Chondrocyte (in vitro differentiated cells): ENCODE results near the gene ARHGAP29. TPM values are rescaled to one million over a fixed set of nuclear protein-coding genes. Genes with fewer than 3 reads are reported as not detected.

Experiments used
- DNase-seq: peaks from one replicate; pipeline ENCODE4 v3.0.0; 2021; ENCODE audit warnings: mixed read lengths, low spot score
- H3K27ac Mint-ChIP-seq: one replicate; pipeline ENCODE4 v1.8.0; 2021; ENCODE audit warnings: mild to moderate bottlenecking, moderate library complexity, mixed read lengths; ENCODE audit not compliant: unreplicated experiment
- H3K27me3 Mint-ChIP-seq: 2 replicates; pipeline ENCODE4 v1.8.0; 2021; ENCODE audit warnings: low read depth, mixed read lengths
- H3K36me3 Mint-ChIP-seq: 2 replicates; pipeline ENCODE4 v1.8.0; 2021; ENCODE audit warnings: low read depth, mixed read lengths
- H3K4me1 Mint-ChIP-seq: 2 replicates; pipeline ENCODE4 v1.8.0; 2021; ENCODE audit warnings: low read depth, mild to moderate bottlenecking, mixed read lengths
- H3K4me3 Mint-ChIP-seq: one replicate; pipeline ENCODE4 v1.8.0; 2021; ENCODE audit warnings: mild to moderate bottlenecking, moderate library complexity, mixed read lengths; ENCODE audit not compliant: unreplicated experiment
- H3K9me3 Mint-ChIP-seq: 2 replicates; pipeline ENCODE4 v1.8.0; 2021; ENCODE audit warnings: low read depth, mixed read lengths
- total RNA-seq: library from RNA; stranded (reverse); gene quantifications from 3 replicates; pipeline ENCODE4 v1.2.1, GENCODE V29; 2021
- TF ChIP-seq, protein P1 (sequence below): fragments of 200-600 bp; sonication (generic); IDR thresholded peaks from 2 replicates; pipeline ENCODE4 v1.5.0; 2021; ENCODE audit warnings: antibody characterized with exemption, mild to moderate bottlenecking, moderate library complexity

Gene ARHGAP29
- total RNA-seq, 1 donor from 2014 or later = 44.7 TPM

DNA sequence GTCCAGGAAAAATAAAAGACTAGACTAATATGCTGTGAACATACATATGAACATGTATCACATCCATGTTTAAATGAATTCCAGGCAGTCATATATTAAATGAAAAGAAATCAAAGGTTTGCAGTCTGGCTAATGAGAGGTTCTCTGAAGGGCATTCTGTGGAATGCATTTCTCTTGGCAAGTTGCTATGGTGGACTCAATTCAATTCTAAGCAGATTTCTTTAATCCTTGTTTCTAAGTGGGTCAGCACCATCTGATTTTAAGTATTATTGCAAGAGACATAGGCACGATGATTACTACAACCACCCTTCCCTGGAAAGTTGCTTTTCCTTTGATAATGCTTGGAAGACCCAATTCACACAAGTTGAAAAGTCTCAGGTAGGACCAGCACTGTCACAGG lies 92.5 kb downstream of the ARHGAP29 start:
- Mint-ChIP-seq H3K36me3 (no peaks in the 10 kb centered on the region), H3K27me3 (no peaks in the 10 kb centered on the region), H3K4me1 (peaks cover 44% of the 10 kb centered on the region), H3K9me3 (no peaks in the 10 kb centered on the region), H3K27ac (no peak overlapping the region), H3K4me3 (no peak overlapping the region)
- no peak for DNase-seq
- TF ChIP-seq, protein P1, sequence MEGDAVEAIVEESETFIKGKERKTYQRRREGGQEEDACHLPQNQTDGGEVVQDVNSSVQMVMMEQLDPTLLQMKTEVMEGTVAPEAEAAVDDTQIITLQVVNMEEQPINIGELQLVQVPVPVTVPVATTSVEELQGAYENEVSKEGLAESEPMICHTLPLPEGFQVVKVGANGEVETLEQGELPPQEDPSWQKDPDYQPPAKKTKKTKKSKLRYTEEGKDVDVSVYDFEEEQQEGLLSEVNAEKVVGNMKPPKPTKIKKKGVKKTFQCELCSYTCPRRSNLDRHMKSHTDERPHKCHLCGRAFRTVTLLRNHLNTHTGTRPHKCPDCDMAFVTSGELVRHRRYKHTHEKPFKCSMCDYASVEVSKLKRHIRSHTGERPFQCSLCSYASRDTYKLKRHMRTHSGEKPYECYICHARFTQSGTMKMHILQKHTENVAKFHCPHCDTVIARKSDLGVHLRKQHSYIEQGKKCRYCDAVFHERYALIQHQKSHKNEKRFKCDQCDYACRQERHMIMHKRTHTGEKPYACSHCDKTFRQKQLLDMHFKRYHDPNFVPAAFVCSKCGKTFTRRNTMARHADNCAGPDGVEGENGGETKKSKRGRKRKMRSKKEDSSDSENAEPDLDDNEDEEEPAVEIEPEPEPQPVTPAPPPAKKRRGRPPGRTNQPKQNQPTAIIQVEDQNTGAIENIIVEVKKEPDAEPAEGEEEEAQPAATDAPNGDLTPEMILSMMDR = no peak

DNA sequence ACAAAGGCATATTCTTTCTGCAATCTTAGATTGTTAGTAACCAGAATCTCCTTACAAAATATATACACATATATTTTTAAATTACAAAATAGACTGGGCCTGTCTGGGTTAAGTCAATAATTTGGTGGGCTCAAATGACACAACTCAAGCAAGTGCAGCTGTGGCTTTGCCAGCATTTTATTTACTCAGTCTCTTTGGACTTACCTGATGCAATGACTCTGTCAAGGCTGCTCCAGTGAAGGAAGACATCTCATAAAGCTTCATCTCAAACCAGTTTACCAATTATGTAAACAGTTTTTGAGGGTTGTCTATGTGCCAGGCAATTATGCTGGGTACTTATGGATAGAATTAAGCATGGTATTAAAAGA lies 93.6 kb downstream of the ARHGAP29 start:
- Mint-ChIP-seq H3K9me3 (peaks cover 5% of the 10 kb centered on the region), H3K4me3 (no peak overlapping the region), H3K36me3 (no peaks in the 10 kb centered on the region), H3K4me1 (peaks cover 44% of the 10 kb centered on the region), H3K27me3 (no peaks in the 10 kb centered on the region), H3K27ac (no peak overlapping the region)
- no peak for DNase-seq
- TF ChIP-seq, protein P1 = no peak

DNA sequence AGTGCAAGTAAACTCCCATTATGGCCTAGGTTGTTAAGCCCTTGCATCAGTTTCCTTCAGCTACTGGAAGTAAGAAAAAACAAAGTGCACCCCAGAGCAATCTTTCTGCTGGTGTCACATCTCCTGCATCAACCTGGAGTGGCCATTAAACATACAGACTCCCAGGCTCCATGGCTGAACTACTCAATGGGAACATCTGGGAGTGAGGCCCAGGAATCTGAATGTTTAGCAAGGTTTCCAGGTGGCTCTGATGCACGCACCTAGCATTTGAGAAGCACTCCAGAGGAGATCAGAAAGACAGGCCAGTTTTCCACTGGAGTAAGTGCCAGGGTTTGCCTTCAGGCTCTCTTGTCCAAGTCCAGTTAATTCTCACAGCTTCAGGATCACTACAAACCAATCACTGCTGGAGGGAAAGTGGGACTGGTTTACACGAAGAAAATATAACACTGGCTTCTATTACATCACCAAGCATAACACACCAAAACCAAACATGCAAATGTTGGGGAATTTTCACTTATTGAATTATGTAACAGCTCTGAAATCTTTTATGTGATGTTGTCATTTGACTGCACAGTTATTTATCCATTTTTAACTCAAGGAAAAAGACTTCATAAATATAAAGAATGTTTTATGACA lies 94.1 kb downstream of the ARHGAP29 start:
- Mint-ChIP-seq H3K36me3 (peaks cover 1% of the 10 kb centered on the region), H3K27me3 (no peaks in the 10 kb centered on the region), H3K4me1 (peaks cover 44% of the 10 kb centered on the region), H3K27ac (peak overlapping the region; percentile 71), H3K4me3 (no peak overlapping the region), H3K9me3 (peaks cover 7% of the 10 kb centered on the region)
- TF ChIP-seq, protein P1 = no peak
- DNase-seq = no peak

DNA sequence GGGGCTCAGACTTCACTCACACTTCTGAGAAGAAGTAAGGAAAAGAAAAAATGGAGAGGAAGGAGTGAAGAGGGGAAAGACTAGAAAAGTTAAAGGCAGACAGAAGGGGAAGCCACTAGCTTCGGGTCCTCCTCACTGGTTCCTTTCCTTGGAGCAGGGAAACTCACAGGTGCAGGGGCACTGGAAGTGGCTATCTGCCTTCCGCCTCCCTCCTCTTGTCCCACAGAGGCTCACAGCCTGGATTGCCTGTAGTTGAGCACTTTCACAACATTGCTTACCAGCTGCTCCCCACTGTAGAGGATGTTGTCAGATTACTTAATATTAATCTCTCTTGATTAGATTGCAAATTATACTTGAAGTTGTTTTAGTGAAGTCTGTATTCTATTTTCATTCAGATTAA lies 94.8 kb downstream of the ARHGAP29 start:
- TF ChIP-seq, protein P1 = no peak
- peaks cover 44% of the 10 kb centered on the region for H3K4me1 Mint-ChIP-seq
- peaks cover 1% of the 10 kb centered on the region for H3K36me3 Mint-ChIP-seq
- no peak for DNase-seq
- no peak overlapping the region for H3K4me3 Mint-ChIP-seq
- H3K27me3 Mint-ChIP-seq = no peaks in the 10 kb centered on the region
- peak overlapping the region; percentile 59 for H3K27ac Mint-ChIP-seq
- H3K9me3 Mint-ChIP-seq = peaks cover 7% of the 10 kb centered on the region

DNA sequence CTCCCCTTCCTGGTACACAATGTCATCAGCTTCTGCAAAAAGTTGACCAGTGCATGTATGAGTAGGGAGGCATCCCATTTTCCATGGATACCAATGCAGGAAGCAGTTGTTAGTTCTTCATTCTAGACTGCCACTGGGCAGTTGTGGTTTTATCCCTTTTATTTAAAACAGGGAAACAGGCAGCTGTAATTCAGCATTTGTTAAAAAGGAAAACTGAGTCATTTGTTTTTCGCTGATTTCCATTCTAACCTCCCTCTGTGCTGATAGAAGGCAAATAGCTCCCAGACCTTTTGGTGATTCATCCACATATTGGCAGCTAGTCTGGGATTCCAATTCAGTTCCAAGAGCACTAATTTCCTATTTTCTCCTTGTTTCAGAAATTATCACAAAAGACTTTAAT lies 95.4 kb downstream of the ARHGAP29 start:
- H3K4me1 Mint-ChIP-seq = peaks cover 43% of the 10 kb centered on the region
- TF ChIP-seq, protein P1 = no peak
- DNase-seq = no peak

More for the DNA sequence above, 95.4 kb downstream of the ARHGAP29 start:
- no peaks in the 10 kb centered on the region for H3K27me3 Mint-ChIP-seq
- peaks cover 7% of the 10 kb centered on the region for H3K9me3 Mint-ChIP-seq
- peak overlapping the region; percentile 59 for H3K27ac Mint-ChIP-seq
- no peak overlapping the region for H3K4me3 Mint-ChIP-seq
- peaks cover 1% of the 10 kb centered on the region for H3K36me3 Mint-ChIP-seq
